Spleen (tissue), 11 donors: ENCODE data around the gene SKP1. TPM values are rescaled to one million over a fixed set of nuclear protein-coding genes. Genes with fewer than 3 reads are reported as not detected.

Experiments
- DNase-seq: peaks from one replicate; pipeline ENCODE4 v3.0.0-alpha.2; 2020
- H3K27ac ChIP-seq, 8 donors: fragments of 200-600 bp; sonication (generic) in 7 of 8; 1 replicate in 4 of 8; 2 replicates in 4 of 8; pipeline versions ENCODE4 v1.5.0 to v1.8.0; 2016 to 2021; ENCODE audit warnings: inconsistent platforms in 4 of 8, mild to moderate bottlenecking in 4 of 8, moderate library complexity in 1 of 8
- H3K27me3 ChIP-seq, 7 donors: fragments of 200-600 bp; sonication (generic) in 6 of 7; replicated peaks in 1 of 7; 1 replicate in 4 of 7; 2 replicates in 3 of 7; pipeline versions ENCODE4 v1.5.0 to v1.8.0; 2016 to 2021; ENCODE audit warnings: inconsistent platforms in 3 of 7, mild to moderate bottlenecking in 1 of 7
- H3K36me3 ChIP-seq, 6 donors: fragments of 200-600 bp; sonication (generic) in 5 of 6; 1 replicate in 4 of 6; 2 replicates in 2 of 6; pipeline versions ENCODE4 v1.5.0 to v1.8.0; 2016 to 2021; ENCODE audit warnings: inconsistent platforms in 2 of 6
- H3K4me1 ChIP-seq, 6 donors: fragments of 200-600 bp; sonication (generic) in 5 of 6; 1 replicate in 3 of 6; 2 replicates in 3 of 6; pipeline versions ENCODE4 v1.5.0 to v1.8.0; 2016 to 2021; ENCODE audit warnings: inconsistent platforms in 3 of 6
- H3K4me3 ChIP-seq, 8 donors: fragments of 200-600 bp; sonication (generic) in 7 of 8; 1 replicate in 4 of 8; 2 replicates in 4 of 8; pipeline versions ENCODE4 v1.5.0 to v1.8.0; 2016 to 2021; ENCODE audit warnings: inconsistent platforms in 4 of 8, mild to moderate bottlenecking in 4 of 8, moderate library complexity in 2 of 8
- H3K9me3 ChIP-seq, 8 donors: fragments of 200-600 bp; sonication (generic) in 7 of 8; 1 replicate in 4 of 8; 2 replicates in 4 of 8; pipeline versions ENCODE4 v1.5.0 to v1.8.0; 2016 to 2021; ENCODE audit warnings: inconsistent platforms in 4 of 8
- POLR2A ChIP-seq, 3 donors: fragments of 450-650 bp; IDR thresholded peaks; one replicate each; pipeline ENCODE4 v1.5.1; 2017; ENCODE audit warnings: antibody characterized with exemption in 3 of 3, mild to moderate bottlenecking in 1 of 3
- POLR2AphosphoS5 ChIP-seq, 3 donors: sonication (generic); formaldehyde crosslinking; IDR thresholded peaks; one replicate each; pipeline ENCODE4 v1.5.1; 2017; ENCODE audit warnings: antibody characterized with exemption in 3 of 3
- WGBS, 5 donors: extraction: QIAGEN DNeasy Blood & Tissue Kit in 3 of 5; methylation state at CpG; one replicate each; pipeline versions ENCODE4 v1.1.5 to v1.1.7; 2013 to 2018; 5-methylcytosine and 5-hydroxymethylcytosine counted together
- intact Hi-C: fragments of 100-400 bp; cut with DNase I; formaldehyde crosslinking; loops from one replicate; pipeline ENCODE4 v1.15.0; 2023; ENCODE audit warnings: low total_unique reads
- polyA plus RNA-seq, 3 donors: library from polyadenylated mRNA; stranded (reverse); fragments of 200-250 nt; gene quantifications; one replicate each; pipeline ENCODE4 v1.2.1, GENCODE V29; 2013
- total RNA-seq, 7 donors: library from RNA; depleted of rRNA in 3 of 7; stranded (reverse); fragments of >200 nt in 3 of 7; fragmentation: NEBNext Ultra II Directional in 4 of 7; extraction: Animal tissue kit (Norgen Biotek cat#: 25700) in 4 of 7; gene quantifications; one replicate each; pipeline versions ENCODE4 v1.1.0 to v1.2.1, GENCODE V29; 2016 to 2021
- TF ChIP-seq, protein P1 (sequence below), 11 experiments: fragments of 200-600 bp in 7 of 11; fragments of 450-650 bp in 4 of 11; sonication (generic) in 4 of 11; IDR thresholded peaks in 8 of 11; conservative IDR thresholded peaks in 3 of 11; 1 replicate in 7 of 11; 2 replicates in 4 of 11; pipeline versions ENCODE4 v1.4.0 to v1.8.0; 2016 to 2021; ENCODE audit warnings: antibody characterized with exemption in 11 of 11, inconsistent platforms in 4 of 11, mild to moderate bottlenecking in 1 of 11
- donor health status: healthy with polysubstance abuse.
- donor health status: DM: no; HTN: no; CAD: no; lungs with moderate emphysema.
- donor health status: DM: no; HTN: no; CAD: no.
- donor health status: Bipolar disorder and iron deficiency.
- donor health status: healthy.
- donor health status: DM: no; HTN: no; CAD: no.
- donor health status: DM: yes; HTN: yes; CAD: no.

Gene SKP1
- total and polyA plus RNA-seq, 10 donors, result 121 to 354 (median 202) TPM

DNA sequence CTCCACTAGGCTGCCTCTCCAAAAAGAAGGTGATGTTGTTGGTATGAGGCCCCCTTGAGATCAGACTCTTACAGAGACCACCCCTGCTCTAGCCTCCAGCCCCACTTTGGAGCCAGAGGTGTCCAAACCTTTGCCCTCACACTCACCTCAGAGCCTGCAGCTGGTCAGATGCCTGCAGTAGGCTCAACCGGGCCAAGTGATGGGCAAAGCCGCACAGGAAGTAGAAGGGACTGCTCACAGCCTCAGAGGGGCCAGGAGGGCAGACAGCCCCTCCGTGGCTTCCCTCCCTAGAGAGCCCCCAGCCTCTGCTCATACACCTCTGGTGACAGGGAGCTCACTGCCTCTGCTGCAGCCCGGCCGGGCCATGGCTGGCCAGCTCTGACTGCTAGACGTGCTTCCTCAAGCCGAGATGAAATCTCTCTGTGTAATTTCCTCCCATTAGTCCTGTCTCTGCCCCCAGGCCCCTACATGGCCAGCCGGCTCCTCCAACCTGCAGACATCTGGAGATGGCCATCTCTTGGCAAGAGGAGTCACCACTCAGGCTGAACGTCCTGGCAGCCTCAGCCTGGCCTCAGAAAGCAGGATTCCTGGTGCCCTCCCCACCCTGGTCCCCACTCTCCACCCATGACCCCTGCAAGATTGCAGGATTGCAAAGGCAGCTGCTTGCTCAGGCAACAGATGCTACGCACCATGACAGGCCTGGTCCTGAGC, 69.6 kb downstream of the SKP1 start:
- no peaks in the 10 kb centered on the region for H3K9me3 ChIP-seq
- no peak for DNase-seq

DNA sequence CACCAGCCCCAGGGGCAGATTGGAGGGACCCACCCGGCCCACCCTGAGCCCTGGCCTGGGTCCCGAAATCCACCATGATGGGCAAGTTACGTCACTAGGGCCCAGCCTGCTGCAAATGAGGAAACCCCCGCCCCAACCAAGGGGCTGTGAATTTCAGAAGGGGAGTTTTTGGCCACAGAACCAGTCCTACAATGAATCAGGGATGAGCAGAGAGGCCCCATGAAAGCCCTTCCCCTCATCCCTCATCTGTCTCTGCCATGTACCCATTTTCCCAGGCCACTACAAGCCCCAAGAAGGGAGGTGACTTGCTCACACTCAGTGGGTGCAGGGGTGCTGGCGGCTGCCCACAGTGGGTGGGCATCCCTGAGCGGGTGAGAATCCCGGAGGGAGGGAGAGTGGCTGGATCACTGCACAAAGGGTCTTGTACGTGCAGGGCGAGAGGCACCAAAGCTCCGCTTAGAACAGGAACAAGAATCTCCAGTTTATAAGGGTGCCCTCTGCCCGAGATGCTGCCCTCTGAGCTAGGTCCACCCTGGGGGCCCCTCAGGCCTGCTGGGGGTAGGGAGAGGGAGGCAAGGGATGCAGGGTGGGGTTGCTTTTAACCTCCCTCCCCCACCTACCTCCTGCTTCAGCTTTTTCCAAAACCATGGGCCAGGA, 72.6 kb downstream of the SKP1 start:
- H3K9me3 ChIP-seq, result no peaks in the 10 kb centered on the region
- H3K27me3 ChIP-seq, result no peaks in the 10 kb centered on the region
- TF ChIP-seq POLR2A (IDR thresholded peaks at IDR 0.05) (no peak), POLR2AphosphoS5 (IDR thresholded peaks at IDR 0.05) (no peak)
- TF ChIP-seq, protein P1, sequence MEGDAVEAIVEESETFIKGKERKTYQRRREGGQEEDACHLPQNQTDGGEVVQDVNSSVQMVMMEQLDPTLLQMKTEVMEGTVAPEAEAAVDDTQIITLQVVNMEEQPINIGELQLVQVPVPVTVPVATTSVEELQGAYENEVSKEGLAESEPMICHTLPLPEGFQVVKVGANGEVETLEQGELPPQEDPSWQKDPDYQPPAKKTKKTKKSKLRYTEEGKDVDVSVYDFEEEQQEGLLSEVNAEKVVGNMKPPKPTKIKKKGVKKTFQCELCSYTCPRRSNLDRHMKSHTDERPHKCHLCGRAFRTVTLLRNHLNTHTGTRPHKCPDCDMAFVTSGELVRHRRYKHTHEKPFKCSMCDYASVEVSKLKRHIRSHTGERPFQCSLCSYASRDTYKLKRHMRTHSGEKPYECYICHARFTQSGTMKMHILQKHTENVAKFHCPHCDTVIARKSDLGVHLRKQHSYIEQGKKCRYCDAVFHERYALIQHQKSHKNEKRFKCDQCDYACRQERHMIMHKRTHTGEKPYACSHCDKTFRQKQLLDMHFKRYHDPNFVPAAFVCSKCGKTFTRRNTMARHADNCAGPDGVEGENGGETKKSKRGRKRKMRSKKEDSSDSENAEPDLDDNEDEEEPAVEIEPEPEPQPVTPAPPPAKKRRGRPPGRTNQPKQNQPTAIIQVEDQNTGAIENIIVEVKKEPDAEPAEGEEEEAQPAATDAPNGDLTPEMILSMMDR (IDR thresholded peaks at IDR 0.05 in 8 of 11, conservative IDR thresholded peaks at IDR 0.05 in 3 of 11), result no peak
- DNase-seq, result no peak
- H3K4me3 ChIP-seq, result no peak overlapping the region
- WGBS, 5 donors, result 66 to 91% (median 79%) methylated on average over 5 to 11 of the region's 11 CpGs
- intact Hi-C loops, result loop anchor here (5.0 kb wide), 1 partner anchor 43 kb away; no protein-coding TSS in a partner anchor
- H3K36me3 ChIP-seq, result no peaks in the 10 kb centered on the region
- peaks cover 25 to 69% (median 50%) of the 10 kb centered on the region in 6 donors for H3K4me1 ChIP-seq
- peak overlapping the region; percentile 21 to 76 (median 47) for H3K27ac ChIP-seq

More for the DNA sequence above, 69.6 kb downstream of the SKP1 start:
- Histone ChIP-seq H3K27ac (no peak overlapping the region), H3K4me1 (peaks cover 0 to 62% (median 34%) of the 10 kb centered on the region in 6 donors), H3K4me3 (no peak overlapping the region), H3K27me3 (peaks cover 0 to 11% (median 1%) of the 10 kb centered on the region in 7 donors), H3K36me3 (no peaks in the 10 kb centered on the region)
- WGBS, 5 donors, result 70 to 81% (median 78%) methylated on average over 5 to 10 of the region's 10 CpGs
- TF ChIP-seq, protein P1 (IDR thresholded peaks at IDR 0.05 in 8 of 11, conservative IDR thresholded peaks at IDR 0.05 in 3 of 11), result no peak
- TF ChIP-seq POLR2AphosphoS5 (IDR thresholded peaks at IDR 0.05), result no peak
- intact Hi-C loops, result no loop called here

DNA sequence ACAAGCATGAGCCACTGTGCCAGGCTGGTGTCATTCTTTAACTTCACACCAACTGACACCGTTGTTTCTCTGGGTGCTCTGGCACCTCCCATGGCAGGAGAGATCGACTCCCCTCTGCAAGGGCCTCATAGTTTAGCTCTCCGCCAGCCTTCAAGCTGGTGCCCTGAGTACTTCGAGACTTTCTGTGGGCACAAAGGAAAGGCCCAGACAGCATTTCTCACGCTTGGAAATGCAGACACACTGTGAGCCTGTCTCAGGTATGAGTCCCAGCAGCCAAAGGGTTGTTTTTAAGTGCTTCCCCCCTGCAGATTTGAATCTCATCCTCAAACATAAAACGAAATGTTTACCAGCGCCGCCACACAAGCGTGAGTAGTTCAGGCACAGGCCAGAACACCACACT, 73.4 kb downstream of the SKP1 start:
- TF ChIP-seq, protein P1 (IDR thresholded peaks at IDR 0.05 in 8 of 11, conservative IDR thresholded peaks at IDR 0.05 in 3 of 11), result no peak
- TF ChIP-seq POLR2AphosphoS5 (IDR thresholded peaks at IDR 0.05) (no peak), POLR2A (IDR thresholded peaks at IDR 0.05) (no peak)
- H3K27ac ChIP-seq, result peak overlapping the region in 7 of 8 donors; percentile 21 to 76 (median 44)
- WGBS, 5 donors, result 72 to 93% (median 85%) methylated on average over 7 to 9 of the region's 9 CpGs
- intact Hi-C loops, result loop anchor here (5.0 kb wide), 1 partner anchor 44 kb away; no protein-coding TSS in a partner anchor
- H3K4me1 ChIP-seq, result peaks cover 27 to 76% (median 52%) of the 10 kb centered on the region in 6 donors
- no peak for DNase-seq
- H3K4me3 ChIP-seq, result no peak overlapping the region
- no peaks in the 10 kb centered on the region for H3K27me3 ChIP-seq
- H3K36me3 ChIP-seq, result no peaks in the 10 kb centered on the region
- no peaks in the 10 kb centered on the region for H3K9me3 ChIP-seq
